GM12878 (cell line): ENCODE results near the gene CACNA2D4. TPM values are rescaled to one million over a fixed set of nuclear protein-coding genes. Genes with fewer than 3 reads are reported as not detected.

ENCODE experiments used
- ATAC-seq: fragments of 200-7000 bp; cut with Tn5 transposase; 3 replicates; pipeline ENCODE4 v1.9.1; 2020; ENCODE audit warnings: mild to moderate bottlenecking, moderate library complexity
- BruUV-seq: library from RNA; stranded (reverse); fragments of 400-500 nt; replicated peaks from 2 replicates; lab custom pipeline; 2021; lab: Mats Ljungman, UMichigan
- CTCF ChIA-PET: fragments of 300-600 bp; sonication (Branson Sonifier 250); formaldehyde crosslinking; extraction: SDS; loops from one replicate; lab custom pipeline; 2021; ENCODE audit warnings: inconsistent platforms; lab: Yijun Ruan, JAX
- POLR2A ChIA-PET: fragments of 350-600 bp; formaldehyde crosslinking; extraction: SDS; loops from one replicate; lab custom pipeline; 2021; ENCODE audit warnings: inconsistent platforms; lab: Charles Lee
- RAD21 ChIA-PET: fragments of 300-600 bp; sonication (Branson Sonifier 250); formaldehyde crosslinking; loops from one replicate; lab custom pipeline; 2023; ENCODE audit warnings: antibody characterized with exemption; ENCODE audit not compliant: unreplicated experiment; lab: Charles Lee
- SMC1A ChIA-PET: fragments of 300-600 bp; sonication (Branson Sonifier 250); formaldehyde crosslinking; loops from one replicate; lab custom pipeline; 2023; ENCODE audit not compliant: unreplicated experiment, uncharacterized antibody; lab: Charles Lee
- DNase-seq: peaks from one replicate; pipeline ENCODE4 v3.0.0-alpha.2; 2011; ENCODE audit warnings: low read depth, low spot score
- FAIRE-seq: peaks from 3 replicates; lab custom pipeline; 2011; peaks lifted over from hg19 to GRCh38; lab: Jason Lieb, UNC
- H2AFZ ChIP-seq: 2 replicates; pipeline ENCODE4 v1.6.0; 2011; ENCODE audit warnings: low read depth, low read length, control low read depth; ENCODE audit not compliant: control insufficient read depth
- H3K27ac ChIP-seq: 2 replicates; pipeline ENCODE4 v1.5.1; 2011; ENCODE audit warnings: control low read depth; ENCODE audit not compliant: control insufficient read depth, insufficient read depth
- H3K27me3 ChIP-seq, 2 experiments: replicated peaks in 1 of 2; 2 replicates each; pipeline versions ENCODE4 v1.6.0 to v1.6.1; 2011; ENCODE audit warnings: low read length in 1 of 2; ENCODE audit not compliant: control insufficient read depth in 2 of 2, insufficient read depth in 2 of 2
- H3K36me3 ChIP-seq, 2 experiments: 2 replicates each; pipeline ENCODE4 v1.5.1; 2011; ENCODE audit warnings: low read length in 1 of 2; ENCODE audit not compliant: control insufficient read depth in 2 of 2, insufficient read depth in 2 of 2
- H3K4me1 ChIP-seq: 2 replicates; pipeline ENCODE4 v1.6.1; 2011; ENCODE audit warnings: mild to moderate bottlenecking, low read length, moderate library complexity, mixed read lengths; ENCODE audit not compliant: control insufficient read depth, insufficient read depth
- H3K4me2 ChIP-seq: 2 replicates; pipeline ENCODE4 v1.6.0; 2011; ENCODE audit warnings: control low read depth; ENCODE audit not compliant: control insufficient read depth, insufficient read depth
- H3K4me3 ChIP-seq: fragments of 200-600 bp; sonication (generic); 2 replicates; pipeline ENCODE4 v1.5.1; 2016
- H3K79me2 ChIP-seq: 2 replicates; pipeline ENCODE4 v1.6.0; 2011; ENCODE audit warnings: low read length; ENCODE audit not compliant: control insufficient read depth, insufficient read depth
- H3K9ac ChIP-seq: 2 replicates; pipeline ENCODE4 v1.8.0; 2011; ENCODE audit warnings: low read length, control low read depth, mixed read lengths; ENCODE audit not compliant: control insufficient read depth, insufficient read depth
- H3K9me3 ChIP-seq: replicated peaks from 3 replicates; pipeline ENCODE4 v1.5.1; 2011; ENCODE audit warnings: mild to moderate bottlenecking, low read length; ENCODE audit not compliant: control insufficient read depth, insufficient read depth
- H4K20me1 ChIP-seq: 2 replicates; pipeline ENCODE4 v1.6.0; 2011; ENCODE audit not compliant: control insufficient read depth, insufficient read depth
- BACH1 ChIP-seq: fragments of 450-650 bp; IDR thresholded peaks from 2 replicates; pipeline ENCODE4 v1.6.1; 2017; ENCODE audit warnings: mild to moderate bottlenecking, borderline replicate concordance
- BCL3 ChIP-seq: IDR thresholded peaks from 2 replicates; pipeline ENCODE4 v1.6.1; 2011; ENCODE audit warnings: borderline replicate concordance, low read depth, mild to moderate bottlenecking, moderate library complexity, low read length; ENCODE audit not compliant: insufficient read depth, poor library complexity, severe bottlenecking
- CTCF ChIP-seq, 3 experiments: IDR thresholded peaks in 2 of 3; conservative IDR thresholded peaks in 1 of 3; 2 replicates each; pipeline ENCODE4 v1.5.1; 2011; ENCODE audit warnings: low read depth in 3 of 3, low read length in 3 of 3, mild to moderate bottlenecking in 3 of 3, control low read depth in 2 of 3, moderate library complexity in 2 of 3, inconsistent platforms in 1 of 3, mixed read lengths in 1 of 3; ENCODE audit not compliant: control insufficient read depth in 2 of 3, insufficient read depth in 1 of 3; ENCODE audit errors: extremely low read depth in 1 of 3
- DPF2 ChIP-seq: fragments of 450-650 bp; IDR thresholded peaks from 2 replicates; pipeline ENCODE4 v1.6.1; 2017; ENCODE audit warnings: mild to moderate bottlenecking
- E2F4 ChIP-seq: IDR thresholded peaks from 2 replicates; pipeline ENCODE4 v1.6.1; 2012; ENCODE audit warnings: low read depth, low read length, improper control_type of control experiment
- GABPA ChIP-seq: IDR thresholded peaks from 2 replicates; pipeline ENCODE4 v1.6.1; 2014; ENCODE audit warnings: antibody characterized with exemption, low read depth, mild to moderate bottlenecking, inconsistent platforms
- HDAC2 ChIP-seq: fragments of 200-600 bp; sonication (generic); IDR thresholded peaks from 2 replicates; pipeline ENCODE4 v1.6.1; 2017
- IKZF1 ChIP-seq: fragments of 450-650 bp; conservative IDR thresholded peaks from 2 replicates; pipeline ENCODE4 v1.6.1; 2017; ENCODE audit warnings: antibody characterized with exemption, mild to moderate bottlenecking
- NR2C2 ChIP-seq: IDR thresholded peaks from 2 replicates; pipeline ENCODE4 v1.6.1; 2011; ENCODE audit warnings: borderline replicate concordance, low read depth; ENCODE audit not compliant: control insufficient read depth, insufficient read length
- RUNX3 ChIP-seq: IDR thresholded peaks from 2 replicates; pipeline ENCODE4 v1.6.1; 2012; ENCODE audit warnings: low read length, inconsistent platforms
- SMAD5 ChIP-seq: IDR thresholded peaks from 2 replicates; pipeline ENCODE4 v1.6.1; 2016; ENCODE audit warnings: antibody characterized with exemption, low read depth
- SMC3 ChIP-seq: IDR thresholded peaks from 2 replicates; pipeline ENCODE4 v1.6.1; 2011; ENCODE audit warnings: low read length, improper control_type of control experiment, borderline replicate concordance
- SRF ChIP-seq, 2 experiments: IDR thresholded peaks; 2 replicates each; pipeline ENCODE4 v1.6.1; 2011; ENCODE audit warnings: low read depth in 2 of 2, low read length in 2 of 2, mild to moderate bottlenecking in 1 of 2, moderate library complexity in 1 of 2
- TAF1 ChIP-seq: IDR thresholded peaks from 2 replicates; pipeline ENCODE4 v1.6.1; 2011; ENCODE audit warnings: mild to moderate bottlenecking, low read depth, low read length, borderline replicate concordance
- TBL1XR1 ChIP-seq: IDR thresholded peaks from 2 replicates; pipeline ENCODE4 v1.6.1; 2012; ENCODE audit warnings: low read depth, low read length, improper control_type of control experiment
- YY1 ChIP-seq: IDR thresholded peaks from 2 replicates; pipeline ENCODE4 v1.6.1; 2011; ENCODE audit warnings: low read depth, mild to moderate bottlenecking, low read length
- WGBS: methylation state at CpG from one replicate; pipeline ENCODE4 v1.1.6; 2016; ENCODE audit warnings: low lambda C conversion rate; ENCODE audit not compliant: insufficient replicate concordance, insufficient coverage; ENCODE audit errors: missing lambda C conversion rate; 5-methylcytosine and 5-hydroxymethylcytosine counted together
- in situ Hi-C: fragments of 300-500 bp; cut with MboI; formaldehyde crosslinking; loops from 9 replicates; pipeline ENCODE4 v1.14.3; 2018; ENCODE audit warnings: mixed read lengths
- intact Hi-C: fragments of 100-400 bp; cut with micrococcal nuclease; formaldehyde crosslinking; loops from one replicate; pipeline ENCODE4 v1.14.2; 2022; ENCODE audit not compliant: unreplicated experiment
- polyA plus RNA-seq, 11 experiments: library from polyadenylated mRNA; depleted of rRNA in 4 of 11; unstranded in 6 of 11; stranded (reverse) in 5 of 11; fragments of >200 nt; fragmentation: Nextera tagmentation in 4 of 11; fragmentation: Illumina TruSeq in 1 of 11; extraction: Ambion mirVana in 4 of 11; extraction: Trizol in 1 of 11; gene quantifications; 1 replicate in 1 of 11; 2 replicates in 10 of 11; pipeline versions ENCODE4 v1.2.1 to v1.2.3, GENCODE V29; 2011 to 2016; ENCODE audit warnings: inconsistent platforms in 2 of 11, missing spikeins in 2 of 11, low read depth in 1 of 11
- total RNA-seq, 4 experiments: library from RNA; depleted of rRNA in 3 of 4; stranded (reverse); fragments of >200 nt in 3 of 4; fragmentation: Illumina TruSeq in 1 of 4; extraction: Trizol in 1 of 4; gene quantifications; 2 replicates each; pipeline versions ENCODE4 v1.2.1 to v1.2.3, GENCODE V29; 2013 to 2021

CACNA2D4 gene
- total and polyA plus RNA-seq, 10 of the 15 experiments (the other 5 are each of a cell fraction or from before 2014, with no cell fraction given), result 0.03 to 1.0 (median 0.65) TPM

- TF ChIP-seq BCL3 (no peak), TBL1XR1 (no peak), DPF2 (0 out of 2 replicates have a peak, but pooled peaks have one; percentile 32), HDAC2 (no peak), SRF (IDR thresholded peaks at IDR 0.05; ENCODE audit: low read depth in 2 of 2, low read length in 2 of 2) (no peak), TAF1 (no peak), IKZF1 (peak; percentile 52; the same call in 1 of the 2 replicates)
Measured at GRCh38 chr12:1812650-1813302, 105.7 kb downstream of the CACNA2D4 start (continued).

- Histone ChIP-seq H3K4me1 (0 out of 2 replicates have a peak, but pooled peaks cover 3% of the 10 kb centered on the region), H3K9ac (no peak overlapping the region), H3K79me2 (no peaks in the 10 kb centered on the region), H4K20me1 (no peaks in the 10 kb centered on the region), H3K36me3 (no peaks in the 10 kb centered on the region), H3K27ac (no peak overlapping the region), H3K4me3 (no peak overlapping the region), H3K27me3 (peaks cover 0 to 2% of the 10 kb centered on the region in 2 experiments; a peak in 3 of 4 replicates), H2AFZ (no peak overlapping the region), H3K4me2 (no peak overlapping the region), H3K9me3 (no peaks in the 10 kb centered on the region)
- TF ChIP-seq CTCF (IDR thresholded peaks at IDR 0.05 in 2 of 3, conservative IDR thresholded peaks at IDR 0.05 in 1 of 3; ENCODE audit: control insufficient read depth in 2 of 3, extremely low read depth in 1 of 3, insufficient read depth in 1 of 3, low read depth in 3 of 3, low read length in 3 of 3) (no peak), TBL1XR1 (no peak), SMAD5 (no peak), GABPA (no peak), RUNX3 (no peak), YY1 (no peak), SMC3 (no peak), NR2C2 (no peak), BACH1 (no peak), TAF1 (no peak), SRF (IDR thresholded peaks at IDR 0.05; ENCODE audit: low read depth in 2 of 2, low read length in 2 of 2) (no peak), E2F4 (no peak)
- intact Hi-C loops (no loop called here), in situ Hi-C loops (no loop called here)
- ChIA-PET CTCF (interaction anchor here (1.3 kb wide), 2 partner anchors 128 to 223 kb away, joined by 3 to 7 read pairs; no protein-coding TSS in a partner anchor), POLR2A (no interaction called here), SMC1A (interaction anchor here (0.9 kb wide), 1 partner anchor 128 kb away, joined by 3 read pairs; no protein-coding TSS in a partner anchor), RAD21 (interaction anchor here (2.1 kb wide), 1 partner anchor 128 kb away, joined by 9 read pairs; no protein-coding TSS in a partner anchor)
- BruUV-seq, result no TSS peak
- FAIRE-seq, result no peak
- ATAC-seq, result no peak
- 55% methylated on average over 6 of the region's 6 CpGs for WGBS
- no peak for DNase-seq
Measured at GRCh38 chr12:1811948-1812291, 106.5 kb downstream of the CACNA2D4 start.
